Kidney (tissue), 14 donors: Measurements from ENCODE around the gene CSPG4. TPM values are rescaled to one million over a fixed set of nuclear protein-coding genes. Genes with fewer than 3 reads are reported as not detected.
"Not testable (repeated sequence)": the region's sequence is repeated elsewhere in the genome, so short reads cannot be mapped to it uniquely, and the experiment has no call there.

ENCODE experiments used
- DNase-seq, 5 donors: peaks; one replicate each; pipeline ENCODE4 v3.0.0-alpha.2; 2013 to 2020
- FAIRE-seq: peaks from 2 replicates; lab custom pipeline; 2012; peaks lifted over from hg19 to GRCh38; lab: Jason Lieb, UNC
- H3K27ac ChIP-seq, 2 donors: one replicate each; pipeline ENCODE4 v1.7.0; 2013; ENCODE audit warnings: low read depth in 2 of 2, low read length in 2 of 2, inconsistent platforms in 1 of 2
- H3K27me3 ChIP-seq: one replicate; pipeline ENCODE4 v1.7.1; 2013; ENCODE audit warnings: low read length, inconsistent platforms; ENCODE audit not compliant: control insufficient read depth, insufficient read depth
- H3K36me3 ChIP-seq, 3 donors: one replicate each; pipeline versions ENCODE4 v1.7.0 to v1.7.1; 2013; ENCODE audit warnings: low read length in 3 of 3, control low read depth in 1 of 3, inconsistent platforms in 1 of 3; ENCODE audit not compliant: insufficient read depth in 3 of 3, control insufficient read depth in 2 of 3
- H3K4me1 ChIP-seq, 3 donors: one replicate each; pipeline versions ENCODE4 v1.7.0 to v1.7.1; 2013; ENCODE audit warnings: low read length in 3 of 3, inconsistent platforms in 1 of 3, low read depth in 1 of 3; ENCODE audit not compliant: control insufficient read depth in 2 of 3, insufficient read depth in 2 of 3
- H3K4me3 ChIP-seq, 3 donors: one replicate each; pipeline versions ENCODE4 v1.7.0 to v1.8.1; 2013; ENCODE audit warnings: low read length in 3 of 3, control low read depth in 1 of 3, inconsistent platforms in 1 of 3
- H3K9ac ChIP-seq, 3 donors: one replicate each; pipeline versions ENCODE4 v1.7.0 to v1.7.1; 2013; ENCODE audit warnings: low read length in 3 of 3, control low read depth in 1 of 3, inconsistent platforms in 1 of 3
- H3K9me3 ChIP-seq, 3 donors: one replicate each; pipeline versions ENCODE4 v1.7.0 to v1.7.1; 2013; ENCODE audit warnings: low read length in 3 of 3, control low read depth in 1 of 3, inconsistent platforms in 1 of 3; ENCODE audit not compliant: control insufficient read depth in 2 of 3, insufficient read depth in 1 of 3
- intact Hi-C: fragments of 100-400 bp; cut with DNase I; formaldehyde crosslinking; loops from one replicate; pipeline ENCODE4 v1.11.1; 2022
- polyA plus RNA-seq: library from polyadenylated mRNA; stranded (reverse); fragments of 350-450 nt; fragmentation: Illumina TruSeq; extraction: RNeasy Lipid Tissue Mini Kit (QIAGEN cat#74804); gene quantifications from one replicate; pipeline ENCODE4 v1.2.3, GENCODE V29; 2014; ENCODE audit warnings: low read depth, low replicate concordance; ENCODE audit not compliant: insufficient read depth
- total RNA-seq: library from RNA; stranded (reverse); fragmentation: NEBNext Ultra II Directional; extraction: Animal tissue kit (Norgen Biotek cat#: 25700); gene quantifications from one replicate; pipeline ENCODE4 v1.2.1, GENCODE V29; 2021
- TF ChIP-seq, protein P1 (sequence below): IDR thresholded peaks from 3 replicates; pipeline ENCODE4 v1.5.1; 2012; ENCODE audit warnings: mild to moderate bottlenecking, moderate library complexity, borderline replicate concordance; ENCODE audit not compliant: insufficient read depth; ENCODE audit errors: extremely low read depth
- donor health status: control.
- donor health status: control.
- donor health status: control.
- donor health status: control.
- donor health status: control.
- donor health status: DM: yes; HTN: yes; CAD: no.
- donor health status: Normal renal cell carcinoma (clear cell type).

CSPG4 gene
- total and polyA plus RNA-seq, 2 donors from 2014 or later, result 4.4 to 30.7 TPM

DNA sequence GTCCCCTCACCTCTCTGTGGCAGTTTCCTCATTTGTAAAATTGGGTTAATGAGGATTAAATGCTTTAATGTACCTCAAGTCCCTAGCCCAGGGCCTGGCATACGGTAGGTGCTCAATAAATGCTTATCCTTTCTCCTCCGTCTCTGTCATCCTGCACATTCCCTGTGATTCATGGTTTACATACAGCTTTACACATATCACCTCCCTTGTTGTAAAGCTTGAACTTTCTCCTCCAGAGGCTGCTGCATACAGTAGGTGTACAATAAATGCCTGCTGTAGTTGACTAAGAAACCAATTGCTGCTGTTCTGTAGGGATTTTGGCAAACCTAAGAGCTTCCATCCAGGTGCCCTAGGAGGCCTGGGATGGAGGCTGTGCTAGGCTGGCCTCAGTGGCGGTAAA, 1.5 kb upstream of the CSPG4 start:
- intact Hi-C loops, result no loop called here
- FAIRE-seq, result no peak
- H3K27ac ChIP-seq, result no peak overlapping the region

DNA sequence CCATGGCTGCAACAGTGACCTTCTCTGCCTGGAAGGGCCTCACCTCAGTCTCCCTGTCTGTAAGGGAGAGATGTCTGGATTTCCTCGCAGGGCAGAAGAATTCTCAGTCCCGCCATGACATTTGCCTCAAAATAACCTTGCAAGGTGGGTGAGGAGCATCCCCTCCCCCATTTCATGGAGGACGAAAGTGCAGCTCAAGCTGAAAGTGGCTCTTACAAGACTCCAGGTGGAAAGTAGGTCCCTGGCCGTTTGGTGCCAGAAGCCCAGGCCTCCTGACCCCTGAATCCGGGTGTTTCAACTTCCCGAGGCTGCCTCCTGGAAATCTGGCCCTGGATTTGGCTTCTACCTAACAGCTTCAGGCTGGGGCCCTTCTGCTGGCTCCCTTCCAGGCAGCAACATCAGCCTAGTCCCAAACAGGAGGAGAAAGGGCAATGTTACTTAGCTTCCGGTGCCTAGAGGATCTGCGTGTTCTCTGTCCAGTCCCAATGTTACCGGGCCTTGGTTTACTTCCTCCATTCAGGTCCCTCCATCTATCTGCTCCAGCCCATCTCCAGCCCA, 769 bp upstream of the CSPG4 start:
- no peak overlapping the region for H3K27ac ChIP-seq
- no peaks in the 10 kb centered on the region for H3K9me3 ChIP-seq
- TF ChIP-seq, protein P1, sequence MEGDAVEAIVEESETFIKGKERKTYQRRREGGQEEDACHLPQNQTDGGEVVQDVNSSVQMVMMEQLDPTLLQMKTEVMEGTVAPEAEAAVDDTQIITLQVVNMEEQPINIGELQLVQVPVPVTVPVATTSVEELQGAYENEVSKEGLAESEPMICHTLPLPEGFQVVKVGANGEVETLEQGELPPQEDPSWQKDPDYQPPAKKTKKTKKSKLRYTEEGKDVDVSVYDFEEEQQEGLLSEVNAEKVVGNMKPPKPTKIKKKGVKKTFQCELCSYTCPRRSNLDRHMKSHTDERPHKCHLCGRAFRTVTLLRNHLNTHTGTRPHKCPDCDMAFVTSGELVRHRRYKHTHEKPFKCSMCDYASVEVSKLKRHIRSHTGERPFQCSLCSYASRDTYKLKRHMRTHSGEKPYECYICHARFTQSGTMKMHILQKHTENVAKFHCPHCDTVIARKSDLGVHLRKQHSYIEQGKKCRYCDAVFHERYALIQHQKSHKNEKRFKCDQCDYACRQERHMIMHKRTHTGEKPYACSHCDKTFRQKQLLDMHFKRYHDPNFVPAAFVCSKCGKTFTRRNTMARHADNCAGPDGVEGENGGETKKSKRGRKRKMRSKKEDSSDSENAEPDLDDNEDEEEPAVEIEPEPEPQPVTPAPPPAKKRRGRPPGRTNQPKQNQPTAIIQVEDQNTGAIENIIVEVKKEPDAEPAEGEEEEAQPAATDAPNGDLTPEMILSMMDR, result no peak
- intact Hi-C loops, result no loop called here
- no peaks in the 10 kb centered on the region for H3K36me3 ChIP-seq
- H3K27me3 ChIP-seq, result no peaks in the 10 kb centered on the region
- peaks cover 0 to 4% (median 0%) of the 10 kb centered on the region in 3 donors for H3K4me1 ChIP-seq
- peak in 4 of 5 donors; percentile 69 to 85 (median 72) for DNase-seq
- peak overlapping the region in 1 of 3 donors; percentile 35 for H3K4me3 ChIP-seq
- H3K9ac ChIP-seq, result no peak overlapping the region
- no peak for FAIRE-seq

More for the DNA sequence above, 1.5 kb upstream of the CSPG4 start:
- Histone ChIP-seq H3K36me3 (no peaks in the 10 kb centered on the region), H3K9ac (no peak overlapping the region), H3K27me3 (no peaks in the 10 kb centered on the region), H3K9me3 (no peaks in the 10 kb centered on the region), H3K4me3 (no peak overlapping the region), H3K4me1 (peaks cover 0 to 4% (median 0%) of the 10 kb centered on the region in 3 donors)
- no peak for DNase-seq
- TF ChIP-seq, protein P1, result no peak

DNA sequence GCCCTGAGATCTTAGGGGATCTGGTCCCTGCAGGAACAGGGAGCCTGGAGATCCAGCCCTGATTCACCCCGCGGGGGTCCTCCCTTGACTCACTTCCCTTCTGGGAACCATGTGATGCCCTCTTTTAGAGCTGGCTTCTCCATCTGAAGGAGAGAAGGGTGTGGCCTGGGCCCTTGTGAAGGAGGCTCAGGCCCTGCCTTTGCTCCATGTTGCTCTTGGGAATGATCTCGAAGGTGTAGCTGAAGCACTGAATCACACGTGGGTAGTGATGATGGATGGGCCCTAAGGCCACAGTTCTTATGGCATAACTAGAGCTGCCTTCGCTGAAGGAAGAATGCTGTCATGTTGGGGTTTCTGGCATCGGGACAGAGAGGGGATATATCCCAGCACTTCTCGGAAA, 1.2 kb downstream of the CSPG4 start:
- intact Hi-C loops, result not testable (repeated sequence)

DNA sequence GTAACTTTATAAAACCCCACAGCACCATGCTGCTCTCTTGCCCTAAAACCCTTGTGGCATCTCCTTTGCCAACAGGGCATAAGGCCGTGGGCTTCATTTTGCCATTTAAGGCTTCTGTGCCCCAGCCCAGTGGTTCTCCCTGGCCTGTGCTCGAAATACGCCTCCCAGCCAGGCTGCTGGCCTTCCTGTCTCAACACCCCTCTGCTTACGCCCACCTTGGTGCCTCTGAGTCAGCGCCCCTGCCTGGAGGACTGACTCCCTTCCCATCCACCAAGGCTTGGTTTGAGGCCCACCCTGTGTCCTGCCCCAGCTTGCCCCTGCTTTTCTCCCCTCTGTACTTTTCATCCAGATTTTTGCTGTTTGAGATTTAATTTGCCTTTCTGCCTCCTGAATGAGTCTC, 1.8 kb downstream of the CSPG4 start:
- H3K9ac ChIP-seq, H3K9me3 ChIP-seq, H3K27ac ChIP-seq, intact Hi-C loops, FAIRE-seq, H3K36me3 ChIP-seq, H3K4me1 ChIP-seq, H3K27me3 ChIP-seq, DNase-seq, H3K4me3 ChIP-seq: not testable (repeated sequence)

More for the DNA sequence above, 1.2 kb downstream of the CSPG4 start:
- H3K27ac ChIP-seq, FAIRE-seq, H3K27me3 ChIP-seq, H3K4me1 ChIP-seq, H3K9me3 ChIP-seq, H3K9ac ChIP-seq, H3K4me3 ChIP-seq, H3K36me3 ChIP-seq, DNase-seq: not testable (repeated sequence)

DNA sequence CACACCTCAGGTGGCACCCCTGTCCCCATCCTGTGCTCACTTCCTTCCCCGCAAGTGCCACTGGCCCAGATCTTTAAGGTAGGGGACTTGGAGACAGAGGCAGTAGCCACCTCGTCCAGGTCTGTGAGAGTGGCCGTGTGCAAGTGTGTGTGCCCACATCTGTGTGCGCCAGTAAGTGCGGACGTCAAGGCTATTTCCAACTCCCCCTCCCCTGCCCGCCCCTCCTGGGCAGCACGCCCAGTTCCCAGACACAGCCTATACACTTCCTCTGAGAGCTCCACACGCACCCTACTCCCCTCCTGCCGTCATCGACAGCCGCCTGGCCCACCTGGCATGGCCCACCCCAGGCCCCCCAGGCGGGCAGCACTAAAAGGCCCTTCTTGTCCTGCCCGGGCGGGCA, 3.2 kb downstream of the CSPG4 start:
- H3K36me3 ChIP-seq, intact Hi-C loops, H3K9ac ChIP-seq, H3K9me3 ChIP-seq, FAIRE-seq, H3K4me3 ChIP-seq, H3K27me3 ChIP-seq, H3K4me1 ChIP-seq: not testable (repeated sequence)
- H3K27ac ChIP-seq, result peak overlapping the region in 1 of 2 donors; percentile 67
- DNase-seq, result peak in 1 of 5 donors; percentile 74
